SU-DHL-6 (cell line): Measurements from ENCODE around the gene SQOR.

ENCODE experiments used
- H2AFZ ChIP-seq: fragments of 200-600 bp; sonication (generic); 2 replicates; pipeline ENCODE4 v1.6.1; 2014; ENCODE audit warnings: low read depth, mild to moderate bottlenecking, moderate library complexity, mixed read lengths, antibody characterized with exemption, low read length; ENCODE audit not compliant: severe bottlenecking
- H3F3A ChIP-seq: fragments of 200-600 bp; shearing (Covaris generic); 2 replicates; pipeline ENCODE4 v1.6.0; 2016; ENCODE audit warnings: antibody characterized with exemption, mild to moderate bottlenecking; ENCODE audit not compliant: insufficient read depth
- H3K27ac ChIP-seq: fragments of 200-600 bp; sonication (generic); 2 replicates; pipeline ENCODE4 v1.5.1; 2016; ENCODE audit warnings: low read depth, mild to moderate bottlenecking, low read length, moderate library complexity, mixed read lengths
- H3K27me3 ChIP-seq: fragments of 200-600 bp; sonication (generic), shearing (Covaris generic); 2 replicates; pipeline ENCODE4 v1.6.0; 2014; ENCODE audit warnings: mild to moderate bottlenecking, low read length
- H3K36me3 ChIP-seq: fragments of 200-600 bp; sonication (generic); 2 replicates; pipeline ENCODE4 v1.6.1; 2014; ENCODE audit warnings: mild to moderate bottlenecking, low read length, mixed read lengths
- H3K4me2 ChIP-seq: fragments of 300-600, 200-600 bp; shearing (Covaris generic), sonication (generic); 2 replicates; pipeline ENCODE4 v1.6.0; 2014; ENCODE audit warnings: low read length, low read depth, mild to moderate bottlenecking; ENCODE audit not compliant: poor library complexity, severe bottlenecking
- H3K4me3 ChIP-seq: fragments of 200-600 bp; sonication (generic); 2 replicates; pipeline ENCODE4 v1.5.1; 2014; ENCODE audit warnings: antibody characterized with exemption, low read length, mild to moderate bottlenecking, mixed read lengths; ENCODE audit not compliant: insufficient read depth, poor library complexity, severe bottlenecking
- H3K79me2 ChIP-seq: fragments of 200-600 bp; sonication (generic); 2 replicates; pipeline ENCODE4 v1.6.1; 2014; ENCODE audit warnings: mild to moderate bottlenecking, low read length, moderate library complexity; ENCODE audit not compliant: insufficient read depth
- H3K9ac ChIP-seq: fragments of 200-600 bp; sonication (generic); 2 replicates; pipeline ENCODE4 v1.7.0; 2014; ENCODE audit warnings: mild to moderate bottlenecking, low read length
- H3K9me2 ChIP-seq: fragments of 200-600 bp; sonication (generic); replicated peaks from 2 replicates; pipeline ENCODE4 v1.6.1; 2014; ENCODE audit warnings: low read length; ENCODE audit not compliant: insufficient read depth
- H3K9me3 ChIP-seq: fragments of 200-600 bp; sonication (generic); 2 replicates; pipeline ENCODE4 v1.6.1; 2014; ENCODE audit warnings: low read length, mixed read lengths; ENCODE audit not compliant: insufficient read depth
- H4K20me1 ChIP-seq: fragments of 200-600 bp; sonication (generic); 2 replicates; pipeline ENCODE4 v1.6.1; 2014; ENCODE audit warnings: low read depth, mild to moderate bottlenecking, antibody characterized with exemption, low read length, moderate library complexity, mixed read lengths
- EZH2phosphoT487 ChIP-seq: fragments of 200-600 bp; sonication (generic), shearing (Covaris generic); conservative IDR thresholded peaks from 2 replicates; pipeline ENCODE4 v1.6.1; 2018; ENCODE audit warnings: mild to moderate bottlenecking, antibody characterized with exemption, low read length, moderate library complexity, mixed read lengths
- TF ChIP-seq, protein P1 (sequence below): fragments of 200-600 bp; sonication (generic); IDR thresholded peaks from one replicate; pipeline ENCODE4 v1.5.1; 2017; ENCODE audit warnings: antibody characterized with exemption, mild to moderate bottlenecking, low read length, moderate library complexity; ENCODE audit not compliant: insufficient read depth, poor library complexity, severe bottlenecking

SQOR gene

GRCh38 chr15:45719490-45719889 lies 84.7 kb downstream of the SQOR start:
- no peak for TF ChIP-seq EZH2phosphoT487
- TF ChIP-seq, protein P1, sequence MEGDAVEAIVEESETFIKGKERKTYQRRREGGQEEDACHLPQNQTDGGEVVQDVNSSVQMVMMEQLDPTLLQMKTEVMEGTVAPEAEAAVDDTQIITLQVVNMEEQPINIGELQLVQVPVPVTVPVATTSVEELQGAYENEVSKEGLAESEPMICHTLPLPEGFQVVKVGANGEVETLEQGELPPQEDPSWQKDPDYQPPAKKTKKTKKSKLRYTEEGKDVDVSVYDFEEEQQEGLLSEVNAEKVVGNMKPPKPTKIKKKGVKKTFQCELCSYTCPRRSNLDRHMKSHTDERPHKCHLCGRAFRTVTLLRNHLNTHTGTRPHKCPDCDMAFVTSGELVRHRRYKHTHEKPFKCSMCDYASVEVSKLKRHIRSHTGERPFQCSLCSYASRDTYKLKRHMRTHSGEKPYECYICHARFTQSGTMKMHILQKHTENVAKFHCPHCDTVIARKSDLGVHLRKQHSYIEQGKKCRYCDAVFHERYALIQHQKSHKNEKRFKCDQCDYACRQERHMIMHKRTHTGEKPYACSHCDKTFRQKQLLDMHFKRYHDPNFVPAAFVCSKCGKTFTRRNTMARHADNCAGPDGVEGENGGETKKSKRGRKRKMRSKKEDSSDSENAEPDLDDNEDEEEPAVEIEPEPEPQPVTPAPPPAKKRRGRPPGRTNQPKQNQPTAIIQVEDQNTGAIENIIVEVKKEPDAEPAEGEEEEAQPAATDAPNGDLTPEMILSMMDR = no peak
- no peak overlapping the region for H3K4me2 ChIP-seq
- H3K27me3 ChIP-seq = no peaks in the 10 kb centered on the region
- no peak overlapping the region for H3K27ac ChIP-seq
- H3K9me3 ChIP-seq = no peaks in the 10 kb centered on the region
- no peaks in the 10 kb centered on the region for H3F3A ChIP-seq
- H2AFZ ChIP-seq = no peak overlapping the region
- H3K79me2 ChIP-seq = no peaks in the 10 kb centered on the region
- H4K20me1 ChIP-seq = no peaks in the 10 kb centered on the region
- H3K4me3 ChIP-seq = no peak overlapping the region
- no peak overlapping the region for H3K9ac ChIP-seq
- H3K9me2 ChIP-seq = no peaks in the 10 kb centered on the region
- H3K36me3 ChIP-seq = no peaks in the 10 kb centered on the region

GRCh38 chr15:45720183-45720582 lies 85.4 kb downstream of the SQOR start:
- Histone ChIP-seq H3K9me3 (no peaks in the 10 kb centered on the region), H3K4me2 (no peak overlapping the region), H2AFZ (no peak overlapping the region), H3K27ac (no peak overlapping the region), H3F3A (no peaks in the 10 kb centered on the region), H3K27me3 (no peaks in the 10 kb centered on the region), H3K36me3 (no peaks in the 10 kb centered on the region), H3K4me3 (no peak overlapping the region), H3K9me2 (no peaks in the 10 kb centered on the region), H3K79me2 (no peaks in the 10 kb centered on the region), H4K20me1 (no peaks in the 10 kb centered on the region), H3K9ac (no peak overlapping the region)
- TF ChIP-seq EZH2phosphoT487 = no peak
- TF ChIP-seq, protein P1 = no peak

DNA sequence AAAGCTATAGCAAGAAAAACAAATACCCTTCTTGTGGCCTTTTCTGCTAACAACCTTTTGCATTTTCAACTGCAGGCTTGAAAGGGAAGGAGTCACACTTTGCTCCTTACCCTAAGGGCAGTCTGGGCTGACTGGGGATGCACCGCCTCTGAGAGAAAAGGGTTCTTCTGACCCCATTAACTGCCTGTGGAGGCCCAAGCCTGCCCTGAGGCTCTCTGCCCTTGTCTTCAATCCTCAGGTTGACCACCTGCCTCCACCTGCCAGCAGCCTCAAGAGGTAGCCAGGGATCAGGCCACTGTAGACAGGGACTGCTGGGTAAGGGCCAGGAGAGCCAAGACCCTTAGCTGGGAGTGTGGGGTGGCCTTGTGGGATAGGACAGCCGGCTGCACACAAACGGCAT lies 93.8 kb downstream of the SQOR start:
- Histone ChIP-seq H3K4me2 (no peak overlapping the region), H3K36me3 (no peaks in the 10 kb centered on the region), H3K4me3 (no peak overlapping the region), H3K79me2 (no peaks in the 10 kb centered on the region), H3F3A (no peaks in the 10 kb centered on the region), H3K9ac (no peak overlapping the region), H2AFZ (no peak overlapping the region), H4K20me1 (no peaks in the 10 kb centered on the region), H3K9me2 (no peaks in the 10 kb centered on the region), H3K9me3 (no peaks in the 10 kb centered on the region), H3K27ac (no peak overlapping the region), H3K27me3 (no peaks in the 10 kb centered on the region)
- TF ChIP-seq EZH2phosphoT487 = no peak
- TF ChIP-seq, protein P1 = no peak

- H3K4me2 ChIP-seq = no peak overlapping the region
- H4K20me1 ChIP-seq = no peaks in the 10 kb centered on the region
- no peak for TF ChIP-seq EZH2phosphoT487
- TF ChIP-seq, protein P1 = no peak
- no peak overlapping the region for H3K4me3 ChIP-seq
- H3F3A ChIP-seq = no peaks in the 10 kb centered on the region
- H3K79me2 ChIP-seq = no peaks in the 10 kb centered on the region
- no peaks in the 10 kb centered on the region for H3K36me3 ChIP-seq
- H3K27me3 ChIP-seq = no peaks in the 10 kb centered on the region
- H2AFZ ChIP-seq = no peak overlapping the region
- no peak overlapping the region for H3K9ac ChIP-seq
- no peaks in the 10 kb centered on the region for H3K9me2 ChIP-seq
- no peaks in the 10 kb centered on the region for H3K9me3 ChIP-seq
- no peak overlapping the region for H3K27ac ChIP-seq
These were observed 94.3 kb downstream of the SQOR start for GRCh38 chr15:45729141-45729540.
